H9 (cell line): ENCODE data around the gene BFSP2. TPM values are rescaled to one million over a fixed set of nuclear protein-coding genes. Genes with fewer than 3 reads are reported as not detected.

Experiments
- DNase-seq: peaks from one replicate; pipeline ENCODE4 v3.0.0-alpha.2; 2017
- H2AFZ ChIP-seq: one replicate; pipeline ENCODE4 v1.6.1; 2013; ENCODE audit warnings: mild to moderate bottlenecking, low read length, control low read depth, moderate library complexity
- H2AK5ac ChIP-seq: 2 replicates; pipeline ENCODE4 v1.6.1; 2013; ENCODE audit warnings: low read length, control low read depth, mixed read lengths; ENCODE audit not compliant: insufficient read length
- H2BK120ac ChIP-seq: one replicate; pipeline ENCODE4 v1.6.1; 2013; ENCODE audit warnings: low read depth, mild to moderate bottlenecking, low read length, control low read depth, inconsistent platforms; ENCODE audit not compliant: poor library complexity, severe bottlenecking
- H2BK12ac ChIP-seq: 2 replicates; pipeline ENCODE4 v1.6.1; 2013; ENCODE audit warnings: low read length, control low read depth, mixed read lengths, low read depth; ENCODE audit not compliant: insufficient read length
- H2BK15ac ChIP-seq: 2 replicates; pipeline ENCODE4 v1.6.1; 2013; ENCODE audit warnings: low read depth, low read length, control low read depth
- H2BK20ac ChIP-seq: one replicate; pipeline ENCODE4 v1.6.1; 2013; ENCODE audit warnings: low read depth, mild to moderate bottlenecking, low read length, control low read depth, inconsistent platforms; ENCODE audit not compliant: poor library complexity, severe bottlenecking
- H2BK5ac ChIP-seq: 2 replicates; pipeline ENCODE4 v1.6.1; 2013; ENCODE audit warnings: low read length, control low read depth, mixed read lengths; ENCODE audit not compliant: insufficient read length
- H3K14ac ChIP-seq: 2 replicates; pipeline ENCODE4 v1.6.1; 2013; ENCODE audit warnings: low read length, control low read depth; ENCODE audit not compliant: insufficient read depth
- H3K18ac ChIP-seq: 2 replicates; pipeline ENCODE4 v1.6.1; 2013; ENCODE audit warnings: low read depth, mild to moderate bottlenecking, mixed read lengths, low read length, control low read depth; ENCODE audit not compliant: insufficient read length
- H3K23ac ChIP-seq: 2 replicates; pipeline ENCODE4 v1.6.1; 2013; ENCODE audit warnings: low read length, control low read depth, mixed read lengths, low read depth; ENCODE audit not compliant: insufficient read length
- H3K23me2 ChIP-seq: 2 replicates; pipeline ENCODE4 v1.6.1; 2013; ENCODE audit warnings: low read depth, mild to moderate bottlenecking, mixed read lengths, low read length, control low read depth; ENCODE audit not compliant: insufficient read length, poor library complexity, severe bottlenecking
- H3K27ac ChIP-seq: 2 replicates; pipeline ENCODE4 v1.5.1; 2013; ENCODE audit warnings: low read length, control low read depth, mixed read lengths, low read depth; ENCODE audit not compliant: insufficient read length
- H3K27me3 ChIP-seq: 2 replicates; pipeline ENCODE4 v1.6.1; 2013; ENCODE audit warnings: low read length, control low read depth, inconsistent platforms; ENCODE audit not compliant: insufficient read depth
- H3K4ac ChIP-seq: 2 replicates; pipeline ENCODE4 v1.6.1; 2013; ENCODE audit warnings: low read depth, mild to moderate bottlenecking, control low read depth, inconsistent platforms, low read length, moderate library complexity
- H3K4me1 ChIP-seq: 2 replicates; pipeline ENCODE4 v1.6.1; 2013; ENCODE audit warnings: low read length, control low read depth, inconsistent platforms; ENCODE audit not compliant: insufficient read depth
- H3K4me2 ChIP-seq: 2 replicates; pipeline ENCODE4 v1.6.1; 2013; ENCODE audit warnings: low read length, control low read depth, mixed read lengths; ENCODE audit not compliant: insufficient read length, insufficient read depth
- H3K56ac ChIP-seq: 2 replicates; pipeline ENCODE4 v1.6.1; 2013; ENCODE audit warnings: low read depth, mild to moderate bottlenecking, mixed read lengths, low read length, control low read depth; ENCODE audit not compliant: insufficient read length
- H3K79me1 ChIP-seq: 2 replicates; pipeline ENCODE4 v1.6.1; 2013; ENCODE audit warnings: low read depth, mild to moderate bottlenecking, moderate library complexity, low read length, control low read depth, inconsistent platforms; ENCODE audit not compliant: insufficient read depth, poor library complexity, severe bottlenecking
- H3K79me2 ChIP-seq: 2 replicates; pipeline ENCODE4 v1.6.1; 2013; ENCODE audit warnings: low read length, control low read depth, inconsistent platforms; ENCODE audit not compliant: insufficient read depth
- H3K9ac ChIP-seq: 2 replicates; pipeline ENCODE4 v1.6.1; 2013; ENCODE audit warnings: low read length, control low read depth, mixed read lengths; ENCODE audit not compliant: insufficient read length; ENCODE audit errors: extremely low read depth
- H3K9me3 ChIP-seq: one replicate; pipeline ENCODE4 v1.6.1; 2013; ENCODE audit warnings: low read depth, low read length, inconsistent platforms; ENCODE audit not compliant: control insufficient read depth
- H3T11ph ChIP-seq: one replicate; pipeline ENCODE4 v1.6.1; 2013; ENCODE audit warnings: mild to moderate bottlenecking, low read length, control low read depth, inconsistent platforms
- H4K20me1 ChIP-seq: one replicate; pipeline ENCODE4 v1.6.1; 2013; ENCODE audit not compliant: control insufficient read depth, insufficient read length, insufficient read depth
- H4K5ac ChIP-seq: 2 replicates; pipeline ENCODE4 v1.6.1; 2013; ENCODE audit warnings: low read depth, mild to moderate bottlenecking, mixed read lengths, low read length, control low read depth; ENCODE audit not compliant: insufficient read length
- H4K8ac ChIP-seq: replicated peaks from 2 replicates; pipeline ENCODE4 v1.6.1; 2013; ENCODE audit warnings: low read length, control low read depth, mixed read lengths, low read depth; ENCODE audit not compliant: insufficient read length
- H4K91ac ChIP-seq: 2 replicates; pipeline ENCODE4 v1.6.1; 2013; ENCODE audit warnings: low read depth, mild to moderate bottlenecking, moderate library complexity, mixed read lengths, low read length, control low read depth; ENCODE audit not compliant: insufficient read length
- H3K27ac Mint-ChIP-seq, 3 experiments: 2 replicates in 2 of 3; 3 replicates in 1 of 3; pipeline ENCODE4 v1.8.0; 2020 to 2021; ENCODE audit warnings: mixed read lengths in 3 of 3, mild to moderate bottlenecking in 1 of 3, moderate library complexity in 1 of 3
- H3K27me3 Mint-ChIP-seq: 2 replicates; pipeline ENCODE4 v1.8.0; 2021; ENCODE audit warnings: low read depth, mild to moderate bottlenecking, moderate library complexity, mixed read lengths
- H3K36me3 Mint-ChIP-seq, 3 experiments: 2 replicates in 2 of 3; 3 replicates in 1 of 3; pipeline ENCODE4 v1.8.0; 2020 to 2021; ENCODE audit warnings: low read depth in 3 of 3, mixed read lengths in 3 of 3; ENCODE audit not compliant: insufficient read depth in 1 of 3
- H3K4me1 Mint-ChIP-seq, 2 experiments: 2 replicates each; pipeline ENCODE4 v1.8.0; 2020; ENCODE audit warnings: mixed read lengths in 2 of 2
- H3K4me3 Mint-ChIP-seq, 2 experiments: 2 replicates in 1 of 2; 3 replicates in 1 of 2; pipeline ENCODE4 v1.8.0; 2020 to 2021; ENCODE audit warnings: mild to moderate bottlenecking in 2 of 2, mixed read lengths in 2 of 2, moderate library complexity in 1 of 2
- H3K9me3 Mint-ChIP-seq, 2 experiments: 2 replicates in 1 of 2; 3 replicates in 1 of 2; pipeline ENCODE4 v1.8.0; 2020; ENCODE audit warnings: mild to moderate bottlenecking in 2 of 2, mixed read lengths in 2 of 2, moderate library complexity in 1 of 2
- CTCF ChIP-seq: fragments of 200-600 bp; sonication (generic); conservative IDR thresholded peaks from 3 replicates; pipeline ENCODE4 v1.8.0; 2021; ENCODE audit warnings: antibody characterized with exemption, mild to moderate bottlenecking
- WGBS: extraction: QIAGEN DNeasy Blood & Tissue Kit; methylation state at CpG from one replicate; pipeline ENCODE4 v1.1.7; 2013; ENCODE audit warnings: missing lambda C conversion rate, low lambda C conversion rate, mixed read lengths; ENCODE audit not compliant: insufficient read length; ENCODE audit errors: extremely low coverage; 5-methylcytosine and 5-hydroxymethylcytosine counted together
- total RNA-seq: library from RNA; stranded (reverse); gene quantifications from 2 replicates; pipeline ENCODE4 v1.2.1, GENCODE V29; 2021

The BFSP2 gene
- total RNA-seq, 1 experiment from 2014 or later = not detected

- Histone ChIP-seq H2AFZ (no peak overlapping the region), H4K20me1 (no peaks in the 10 kb centered on the region), H2BK20ac (no peak overlapping the region), H3K18ac (no peak overlapping the region), H3T11ph (no peak overlapping the region), H2BK15ac (no peak overlapping the region), H3K4me1 (no peaks in the 10 kb centered on the region), H3K4me2 (no peak overlapping the region), H2BK5ac (no peak overlapping the region), H3K23me2 (no peaks in the 10 kb centered on the region), H4K91ac (no peak overlapping the region), H2AK5ac (no peak overlapping the region), H4K5ac (no peak overlapping the region), H3K4ac (no peak overlapping the region), H3K56ac (no peak overlapping the region), H3K9ac (no peak overlapping the region), H2BK12ac (no peak overlapping the region), H3K23ac (no peak overlapping the region), H3K27me3 (no peaks in the 10 kb centered on the region), H2BK120ac (no peak overlapping the region), H3K14ac (no peak overlapping the region), H4K8ac (no peak overlapping the region), H3K9me3 (no peaks in the 10 kb centered on the region), H3K27ac (no peak overlapping the region), H3K79me1 (no peaks in the 10 kb centered on the region), H3K79me2 (no peaks in the 10 kb centered on the region)
- no peaks in the 10 kb centered on the region for H3K36me3 Mint-ChIP-seq
- WGBS = no CpG with 5 or more reads among the region's 15 CpGs
- H3K27ac Mint-ChIP-seq = no peak overlapping the region
- H3K9me3 Mint-ChIP-seq = peaks cover 0 to 12% of the 10 kb centered on the region in 2 experiments; a peak in 2 of 5 replicates
- no peak for TF ChIP-seq CTCF
- H3K4me3 Mint-ChIP-seq = no peak overlapping the region
- DNase-seq = no peak
- H3K27me3 Mint-ChIP-seq = no peaks in the 10 kb centered on the region; the same call in none of the 2 replicates
- peaks cover 3 to 9% of the 10 kb centered on the region in 2 experiments; a peak in 3 of 4 replicates for H3K4me1 Mint-ChIP-seq
Measured at GRCh38 chr3:133419151-133419909, 19.5 kb downstream of the BFSP2 start.
